NT2/D1 (cell line): Measurements from ENCODE around the gene RUNX1.

Experiments
- SUZ12 ChIP-seq: IDR thresholded peaks from 2 replicates; pipeline ENCODE4 v1.6.1; 2011; ENCODE audit not compliant: insufficient read length, insufficient read depth; ENCODE audit errors: extremely low read depth
- ZNF274 ChIP-seq: IDR thresholded peaks from 2 replicates; pipeline ENCODE4 v1.6.1; 2011; ENCODE audit warnings: mild to moderate bottlenecking, low read depth, low read length

GRCh38 chr21:34930971-34931370, 118.1 kb downstream of the RUNX1 start:
- TF ChIP-seq ZNF274 (no peak), SUZ12 (no peak)
